ENCODE data around the gene RAB11FIP3.

RAB11FIP3 gene

GRCh38 chr16:424033-424622 is 1.3 kb upstream of the RAB11FIP3 start:
- DNase-seq (ENCODE audit: low spot score): no peak

GRCh38 chr16:424623-425081 is 797 bp upstream of the RAB11FIP3 start:
- DNase-seq (ENCODE audit: low spot score): no peak

GRCh38 chr16:425740-426114 is 278 bp downstream of the RAB11FIP3 start:
- DNase-seq (ENCODE audit: low spot score): no peak

GRCh38 chr16:426115-426905 is 861 bp downstream of the RAB11FIP3 start:
- no peak for DNase-seq (ENCODE audit: low spot score)

GRCh38 chr16:426906-427249 is 1.4 kb downstream of the RAB11FIP3 start:
- DNase-seq (ENCODE audit: low spot score): no peak

GRCh38 chr16:427250-427649 is 1.8 kb downstream of the RAB11FIP3 start:
- no peak for DNase-seq (ENCODE audit: low spot score)

- DNase-seq (ENCODE audit: low spot score): no peak
Observed at GRCh38 chr16:430904-431303, 5.5 kb downstream of the RAB11FIP3 start.

GRCh38 chr16:440627-441026 is 15.2 kb downstream of the RAB11FIP3 start:
- no peak for DNase-seq (ENCODE audit: low spot score)

GRCh38 chr16:441447-441846 is 16.0 kb downstream of the RAB11FIP3 start:
- DNase-seq (ENCODE audit: low spot score): no peak

GRCh38 chr16:442976-443375 is 17.5 kb downstream of the RAB11FIP3 start:
- DNase-seq (ENCODE audit: low spot score): no peak

GRCh38 chr16:444027-444426 is 18.6 kb downstream of the RAB11FIP3 start:
- DNase-seq (ENCODE audit: low spot score): no peak

- DNase-seq (ENCODE audit: low spot score): no peak
Observed at GRCh38 chr16:445566-445965, 20.1 kb downstream of the RAB11FIP3 start.

GRCh38 chr16:450385-450784 is 24.9 kb downstream of the RAB11FIP3 start:
- no peak for DNase-seq (ENCODE audit: low spot score)

GRCh38 chr16:450785-451512 is 25.5 kb downstream of the RAB11FIP3 start:
- no peak for DNase-seq (ENCODE audit: low spot score)

GRCh38 chr16:454397-454940 is 29.0 kb downstream of the RAB11FIP3 start:
- no peak for DNase-seq (ENCODE audit: low spot score)

GRCh38 chr16:455453-455852 is 30.0 kb downstream of the RAB11FIP3 start:
- DNase-seq (ENCODE audit: low spot score): no peak

GRCh38 chr16:456891-457483 is 31.5 kb downstream of the RAB11FIP3 start:
- DNase-seq (ENCODE audit: low spot score): no peak

- no peak for DNase-seq (ENCODE audit: low spot score)
Observed at GRCh38 chr16:457732-458400, 32.4 kb downstream of the RAB11FIP3 start.

GRCh38 chr16:459761-460160 is 34.3 kb downstream of the RAB11FIP3 start:
- no peak for DNase-seq (ENCODE audit: low spot score)

GRCh38 chr16:460787-461186 is 35.3 kb downstream of the RAB11FIP3 start:
- no peak for DNase-seq (ENCODE audit: low spot score)

- no peak for DNase-seq (ENCODE audit: low spot score)
Observed at GRCh38 chr16:463071-463470, 37.6 kb downstream of the RAB11FIP3 start.

- no peak for DNase-seq (ENCODE audit: low spot score)
Observed at GRCh38 chr16:466651-467050, 41.2 kb downstream of the RAB11FIP3 start.

All from CD4-positive, alpha-beta T cell treated with Interleukin-15 for 4 hours (primary cell).